GM21717 (cell line): ENCODE measurements around the gene ANKS1A.

Experiments
- ATAC-seq: cut with Tn5 transposase; IDR thresholded peaks from one replicate; pipeline ENCODE4 v1.9.1; 2021; ENCODE audit warnings: mild to moderate bottlenecking, moderate library complexity; ENCODE audit not compliant: unreplicated experiment

The ANKS1A gene

DNA sequence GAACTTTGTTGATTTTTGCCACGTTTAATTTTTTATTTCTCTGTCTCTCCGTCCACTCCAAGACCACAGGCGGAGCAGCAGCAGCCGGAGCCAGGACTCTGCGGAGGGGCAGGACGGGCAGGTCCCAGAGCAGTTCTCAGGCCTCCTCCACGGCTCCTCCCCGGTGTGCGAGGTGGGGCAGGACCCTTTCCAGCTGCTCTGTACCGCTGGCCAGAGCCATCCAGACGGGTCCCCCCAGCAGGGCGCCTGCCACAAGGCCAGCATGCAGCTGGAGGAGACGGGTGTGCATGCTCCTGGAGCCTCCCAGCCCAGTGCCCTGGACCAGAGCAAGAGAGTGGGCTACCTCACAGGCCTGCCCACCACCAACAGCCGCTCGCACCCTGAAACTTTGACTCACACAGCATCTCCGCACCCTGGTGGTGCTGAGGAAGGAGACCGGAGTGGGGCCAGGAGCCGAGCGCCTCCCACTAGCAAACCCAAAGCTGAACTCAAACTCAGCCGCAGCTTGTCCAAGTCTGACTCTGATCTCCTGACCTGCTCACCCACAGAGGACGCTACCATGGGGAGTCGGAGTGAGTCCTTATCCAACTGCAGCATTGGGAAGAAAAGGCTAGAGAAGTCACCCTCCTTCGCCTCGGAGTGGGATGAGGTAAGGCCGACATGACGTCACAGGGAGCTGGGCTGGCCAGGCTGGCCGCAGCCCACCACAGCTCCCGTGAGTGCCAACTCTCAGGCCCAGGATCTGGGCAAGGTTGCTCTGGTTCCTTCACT, 128.5 kb downstream of the ANKS1A start:
- ATAC-seq: no peak

DNA sequence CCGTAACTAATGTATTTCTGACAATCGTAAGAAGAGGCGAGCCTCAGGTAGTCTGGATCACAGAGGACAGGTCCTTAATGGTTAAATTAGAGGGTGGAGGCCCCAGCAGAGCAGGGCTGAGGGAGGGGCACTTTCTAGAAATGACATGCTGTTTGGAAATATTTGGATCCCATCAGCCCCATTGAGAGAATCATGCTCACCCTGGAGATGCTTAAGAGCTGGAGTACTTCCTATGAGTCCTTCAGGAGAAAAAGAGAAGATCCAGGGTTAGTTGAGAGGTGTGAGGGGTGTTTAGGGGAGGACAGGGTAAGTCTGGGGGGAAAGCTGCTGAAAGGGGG, 129.1 kb downstream of the ANKS1A start:
- ATAC-seq: no peak

DNA sequence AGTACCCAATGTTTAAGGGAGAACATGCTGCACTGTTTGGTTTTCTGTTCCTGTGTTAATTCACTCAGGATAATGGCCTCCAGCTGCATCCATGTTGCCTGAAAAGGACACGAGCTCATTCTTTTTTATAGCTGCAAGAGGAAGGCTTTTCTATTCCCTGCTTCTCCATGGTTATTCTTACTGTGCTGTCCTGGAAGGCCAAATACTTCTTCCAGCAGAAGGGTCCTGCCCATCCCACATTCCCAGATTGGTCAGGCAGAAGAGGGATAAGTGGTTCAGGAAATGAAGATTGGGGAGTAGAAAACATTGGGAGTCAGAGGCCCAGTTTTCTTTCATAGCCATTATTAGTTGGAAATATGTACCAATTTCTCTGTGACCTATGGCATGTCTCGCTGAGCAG, 129.7 kb downstream of the ANKS1A start:
- ATAC-seq: no peak

- no peak for ATAC-seq
These were observed 130.1 kb downstream of the ANKS1A start for GRCh38 chr6:35019171-35019570.

DNA sequence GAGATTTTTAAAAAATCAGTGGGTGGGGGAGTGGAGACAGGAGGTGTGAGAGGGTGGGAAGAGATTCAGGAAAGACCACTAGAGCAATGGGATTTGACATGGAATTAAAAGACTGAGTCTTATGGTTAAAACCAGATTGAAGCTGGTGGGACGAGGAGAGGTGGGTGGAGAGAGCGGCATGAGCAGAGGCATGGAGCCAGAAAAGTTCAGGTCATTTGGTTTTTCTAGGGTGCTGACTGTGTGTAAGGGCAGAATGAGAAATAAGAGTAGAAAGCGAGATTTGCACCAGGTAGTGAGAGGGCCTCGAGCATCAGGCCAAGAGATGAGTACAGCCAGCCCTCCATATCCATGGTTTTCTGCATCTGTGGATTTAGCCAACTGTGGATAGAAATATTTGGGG, 130.8 kb downstream of the ANKS1A start:
- no peak for ATAC-seq

GRCh38 chr6:35021004-35021403, 131.9 kb downstream of the ANKS1A start:
- no peak for ATAC-seq

DNA sequence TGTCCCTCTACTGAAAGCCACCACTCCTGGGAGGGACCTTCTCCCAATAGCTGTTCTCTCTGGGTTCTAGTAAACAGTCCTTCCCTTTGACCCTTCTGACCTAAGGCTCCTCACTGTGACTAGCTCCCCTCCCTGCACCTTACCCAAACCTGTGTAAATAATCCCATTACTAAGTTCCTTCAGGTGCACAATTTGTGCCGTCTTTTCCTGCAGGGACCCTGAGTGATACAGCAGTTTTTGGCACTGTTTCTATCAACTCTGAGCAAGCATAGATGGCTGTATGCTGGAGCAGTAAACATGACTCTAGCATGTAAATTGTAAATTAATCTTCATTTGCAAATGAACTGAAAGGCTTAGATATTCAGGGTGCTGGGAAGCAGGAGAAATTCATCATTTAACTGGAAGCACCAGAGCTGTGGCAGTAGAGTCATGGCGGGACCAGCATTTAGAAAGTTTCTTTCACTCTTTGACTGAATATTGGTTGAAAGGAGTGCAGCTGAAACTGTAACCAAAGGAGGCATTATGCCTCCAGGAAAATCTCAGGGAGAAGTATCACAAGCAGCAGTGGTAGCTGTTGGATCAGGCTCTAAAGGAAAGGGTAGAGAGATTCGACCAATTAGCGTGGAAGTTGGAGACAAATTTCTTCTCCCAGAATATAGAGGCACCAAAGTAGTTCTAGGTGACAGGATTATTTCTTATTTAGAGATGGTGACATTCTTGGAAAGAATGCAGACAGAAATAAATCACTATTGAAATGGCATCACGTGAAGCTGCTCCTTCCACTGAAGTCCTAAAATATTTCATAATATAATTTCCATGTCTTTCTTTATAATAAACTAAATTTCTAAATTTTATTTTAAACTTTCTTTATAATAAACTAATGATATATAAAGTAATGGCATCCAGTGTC, 134.3 kb downstream of the ANKS1A start:
- ATAC-seq: no peak

- no peak for ATAC-seq
These were observed 135.5 kb downstream of the ANKS1A start for GRCh38 chr6:35024551-35025054.

GRCh38 chr6:35025232-35026188, 136.5 kb downstream of the ANKS1A start:
- ATAC-seq: no peak

DNA sequence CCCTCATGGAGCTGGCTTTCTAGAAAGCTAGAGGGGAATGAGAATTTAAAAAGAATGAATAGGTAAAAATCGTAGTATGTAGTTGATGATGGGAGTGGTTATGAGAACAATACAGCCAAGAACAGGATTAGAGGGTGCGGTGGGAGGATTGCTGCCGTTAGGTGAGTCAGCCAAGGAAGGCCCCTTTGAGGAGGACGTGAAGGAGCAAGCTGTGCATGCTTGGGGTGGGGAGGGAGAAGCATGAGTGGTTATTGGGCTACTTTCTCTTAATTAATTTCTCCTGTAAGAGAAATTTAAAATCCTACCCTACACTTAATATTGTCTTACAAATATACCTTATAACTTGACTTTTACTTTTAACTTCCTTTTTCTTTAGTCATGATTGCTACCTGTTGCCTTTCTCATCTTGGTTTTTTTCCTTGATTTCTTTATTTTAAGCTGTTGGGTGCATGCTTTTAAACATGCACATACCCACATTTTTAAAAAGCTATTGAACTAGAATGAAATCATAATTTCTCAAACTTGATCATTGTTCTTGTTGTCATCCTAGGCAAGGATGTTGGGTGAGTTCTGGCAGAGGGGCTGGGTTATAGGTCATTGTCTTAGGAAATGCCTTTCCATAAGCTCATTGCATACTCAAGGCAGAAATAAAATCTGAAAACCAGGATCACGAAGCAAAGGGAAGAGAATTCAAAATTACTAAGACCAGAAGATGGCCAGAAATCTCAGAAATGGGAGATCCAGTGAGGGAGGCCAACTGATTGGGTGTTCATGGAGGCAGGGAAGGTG, 137.6 kb downstream of the ANKS1A start:
- no peak for ATAC-seq

GRCh38 chr6:35027807-35028206, 138.8 kb downstream of the ANKS1A start:
- ATAC-seq: no peak

GRCh38 chr6:35028781-35029769, 140.0 kb downstream of the ANKS1A start:
- no peak for ATAC-seq

GRCh38 chr6:35030099-35030498, 141.0 kb downstream of the ANKS1A start:
- ATAC-seq: no peak

DNA sequence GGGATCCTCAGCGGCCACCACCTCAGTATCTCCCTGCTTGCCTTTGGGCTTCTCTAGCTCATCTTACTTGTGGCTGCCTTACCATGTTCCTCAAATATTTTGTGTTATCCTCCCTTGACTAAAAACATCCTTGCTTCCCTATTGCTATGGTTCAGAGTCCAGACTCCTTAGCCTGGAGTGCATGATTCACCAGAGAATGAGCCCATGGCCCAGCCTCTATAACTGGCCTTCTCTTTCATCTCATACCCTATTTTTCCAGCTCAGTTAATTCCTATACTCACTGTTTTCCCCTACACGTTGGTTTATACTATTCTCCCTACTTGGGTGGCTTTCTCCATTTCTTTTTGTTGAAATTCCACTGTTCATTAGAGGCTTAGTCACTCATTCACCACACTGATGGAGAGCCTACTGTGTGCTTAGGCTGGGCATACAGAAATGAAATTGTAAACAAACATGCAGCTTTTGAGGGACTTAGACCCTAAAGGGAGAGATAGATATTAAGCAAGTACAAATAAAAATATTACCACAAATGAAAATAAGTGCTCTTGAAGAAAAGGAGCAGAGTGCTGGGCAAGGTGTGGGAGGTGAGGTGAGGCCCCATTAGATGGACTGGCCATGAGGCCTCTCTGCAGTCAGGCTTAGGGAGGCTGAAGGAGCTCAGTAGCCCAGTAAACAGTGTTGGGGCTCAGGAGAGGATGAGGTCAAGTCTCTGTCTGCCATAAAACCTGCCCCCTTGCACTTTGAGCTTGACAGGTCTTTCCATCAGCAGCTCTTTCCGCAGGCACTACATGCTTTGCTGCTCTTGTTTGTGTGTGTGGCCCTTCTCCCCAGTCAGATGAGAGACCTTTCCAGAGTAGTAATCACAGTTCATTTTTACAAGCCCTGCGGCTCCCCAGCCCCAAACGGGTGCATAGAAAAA, 142.8 kb downstream of the ANKS1A start:
- ATAC-seq: no peak

- no peak for ATAC-seq
These were observed 144.6 kb downstream of the ANKS1A start for GRCh38 chr6:35033683-35034082.

DNA sequence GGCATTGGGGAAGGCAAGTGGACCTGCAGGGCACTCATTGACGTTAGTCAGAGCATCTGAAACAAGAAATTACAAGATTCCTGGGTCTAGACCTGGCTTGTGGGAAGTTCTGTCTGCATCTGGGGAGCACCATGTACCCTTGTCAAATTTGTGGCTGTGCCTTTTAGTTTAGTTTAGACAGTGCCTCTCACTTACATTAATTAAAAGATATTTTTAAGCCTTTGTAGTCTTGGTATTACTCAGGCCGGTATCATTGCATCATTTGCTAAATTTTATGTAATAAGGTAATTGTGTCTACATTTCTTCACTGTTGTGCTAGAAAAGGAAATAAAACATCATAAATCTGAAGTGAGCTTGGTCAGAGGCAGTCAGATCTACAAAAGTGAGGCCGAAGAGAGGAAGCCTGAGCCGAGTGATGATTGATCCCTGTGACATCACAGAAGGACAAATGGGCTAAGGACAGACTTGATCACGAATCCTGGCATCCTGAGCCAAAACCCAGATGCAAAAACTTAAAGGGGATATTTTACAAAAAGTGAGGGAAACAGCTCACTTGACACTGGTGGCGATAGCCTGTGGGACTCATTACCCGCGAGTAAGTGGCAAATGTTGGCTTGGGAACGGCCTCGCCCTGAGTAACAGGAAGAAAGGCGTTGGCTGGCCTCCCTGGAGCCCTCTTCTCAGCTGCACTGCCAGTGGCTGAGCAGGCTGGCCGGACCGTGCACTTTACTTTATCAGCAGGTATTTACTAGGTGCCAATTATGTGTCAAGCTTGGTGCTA, 145.5 kb downstream of the ANKS1A start:
- no peak for ATAC-seq

GRCh38 chr6:35035481-35036030, 146.5 kb downstream of the ANKS1A start:
- ATAC-seq: no peak
